Panc1 (cell line): Measurements from ENCODE around the gene ZNF454. TPM values are rescaled to one million over a fixed set of nuclear protein-coding genes. Genes with fewer than 3 reads are reported as not detected.

Experiments used
- ATAC-seq: fragments of 200-7000 bp; cut with Tn5 transposase; 2 replicates; pipeline ENCODE4 v1.9.1; 2020; ENCODE audit warnings: mild to moderate bottlenecking, moderate library complexity
- BruUV-seq: library from RNA; stranded (reverse); fragments of 400-500 nt; replicated peaks from 2 replicates; lab custom pipeline; 2021; lab: Mats Ljungman, UMichigan
- CTCF ChIA-PET: fragments of 300-600 bp; sonication (Branson Sonifier 250); formaldehyde crosslinking; loops from one replicate; lab custom pipeline; 2022; ENCODE audit warnings: antibody characterized with exemption; lab: Charles Lee
- POLR2A ChIA-PET: fragments of 300-600 bp; sonication (Branson Sonifier 250); formaldehyde crosslinking; loops from one replicate; lab custom pipeline; 2022; ENCODE audit warnings: antibody characterized with exemption; lab: Charles Lee
- DNase-seq: peaks from one replicate; pipeline ENCODE4 v3.0.0-alpha.2; 2010; ENCODE audit warnings: low read depth, low spot score
- H3K27ac ChIP-seq: 2 replicates; pipeline ENCODE4 v1.5.1; 2011; ENCODE audit warnings: mild to moderate bottlenecking, low read length, inconsistent platforms
- H3K27me3 ChIP-seq: fragments of 200-500 bp; sonication (Bioruptor generic); 2 replicates; pipeline ENCODE4 v1.6.0; 2014; ENCODE audit warnings: low read length, inconsistent platforms; ENCODE audit not compliant: control insufficient read depth, insufficient read depth
- H3K36me3 ChIP-seq: fragments of 200-500 bp; sonication (Bioruptor generic); 2 replicates; pipeline ENCODE4 v1.5.1; 2014; ENCODE audit warnings: inconsistent platforms, mild to moderate bottlenecking, low read length, moderate library complexity; ENCODE audit not compliant: control insufficient read depth, insufficient read depth
- H3K4me1 ChIP-seq: 2 replicates; pipeline ENCODE4 v1.5.1; 2011; ENCODE audit warnings: inconsistent platforms, mild to moderate bottlenecking, low read length, moderate library complexity; ENCODE audit not compliant: control insufficient read depth, insufficient read depth
- H3K4me3 ChIP-seq, 2 experiments: 2 replicates each; pipeline ENCODE4 v1.5.1; 2011 to 2012; ENCODE audit warnings: low read depth in 2 of 2, low read length in 2 of 2, mild to moderate bottlenecking in 2 of 2, inconsistent platforms in 1 of 2, moderate library complexity in 1 of 2
- H3K9me3 ChIP-seq: fragments of 200-500 bp; sonication (Bioruptor generic); 2 replicates; pipeline ENCODE4 v1.5.1; 2014; ENCODE audit warnings: low read depth, mild to moderate bottlenecking, inconsistent platforms, low read length, moderate library complexity; ENCODE audit not compliant: control insufficient read depth, insufficient read depth
- CTCF ChIP-seq: fragments of 450-650 bp; IDR thresholded peaks from 2 replicates; pipeline ENCODE4 v1.5.1; 2017; ENCODE audit warnings: mild to moderate bottlenecking
- POLR2AphosphoS5 ChIP-seq: IDR thresholded peaks from 2 replicates; pipeline ENCODE4 v1.6.1; 2012; ENCODE audit warnings: mild to moderate bottlenecking, low read depth, low read length, moderate library complexity
- REST ChIP-seq, 2 experiments: IDR thresholded peaks; 2 replicates each; pipeline ENCODE4 v1.6.1; 2011 to 2012; ENCODE audit warnings: low read depth in 2 of 2, control low read depth in 1 of 2, low read length in 1 of 2, mild to moderate bottlenecking in 1 of 2, moderate library complexity in 1 of 2; ENCODE audit not compliant: insufficient read depth in 1 of 2
- SIN3A ChIP-seq: IDR thresholded peaks from 2 replicates; pipeline ENCODE4 v1.6.1; 2012; ENCODE audit warnings: low read depth, mild to moderate bottlenecking, low read length, moderate library complexity, borderline replicate concordance; ENCODE audit not compliant: insufficient read depth
- TCF7L2 ChIP-seq: IDR thresholded peaks from 2 replicates; pipeline ENCODE4 v1.6.1; 2011; ENCODE audit warnings: mild to moderate bottlenecking, low read depth, low read length, inconsistent platforms
- in situ Hi-C: cut with HindIII; loops from 2 replicates; pipeline ENCODE4 v1.10.0; 2016; ENCODE audit warnings: low sequenced_read_pairs, low pct_unique_long_range_greater_than_20kb
- intact Hi-C: fragments of 100-400 bp; cut with micrococcal nuclease; formaldehyde crosslinking; loops from one replicate; pipeline ENCODE4 v1.10.0; 2022; ENCODE audit not compliant: unreplicated experiment
- total RNA-seq: library from RNA; stranded (reverse); gene quantifications from one replicate; pipeline ENCODE4 v1.2.1, GENCODE V29; 2021; ENCODE audit not compliant: unreplicated experiment

The ZNF454 gene
- total RNA-seq, 1 experiment from 2014 or later: 0.10 TPM

DNA sequence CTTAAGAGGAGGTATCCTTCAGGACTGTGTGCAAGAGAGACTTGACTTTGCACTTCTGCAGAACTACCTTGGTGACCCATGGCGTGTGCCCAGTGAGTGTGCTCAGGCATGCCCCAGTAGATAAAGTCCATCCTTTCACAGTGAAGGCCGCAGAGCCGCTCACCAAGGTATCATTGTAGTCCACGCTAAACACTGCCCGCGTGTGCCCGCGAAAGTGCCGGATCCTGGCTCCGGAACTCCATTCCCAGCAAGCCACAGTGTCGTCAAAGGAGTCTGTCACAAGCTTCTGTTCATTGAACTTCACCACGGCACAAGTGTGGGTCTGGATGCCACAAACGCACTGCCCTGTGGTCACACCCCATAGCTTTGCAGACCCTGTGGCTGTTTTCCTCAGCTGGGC, 57.4 kb downstream of the ZNF454 start:
- Histone ChIP-seq H3K27ac (no peak overlapping the region), H3K36me3 (no peaks in the 10 kb centered on the region), H3K4me3 (no peak overlapping the region), H3K9me3 (peaks cover 2% of the 10 kb centered on the region; the same call in 1 of the 2 replicates), H3K27me3 (no peaks in the 10 kb centered on the region), H3K4me1 (no peaks in the 10 kb centered on the region)
- BruUV-seq: no TSS peak
- in situ Hi-C loops (no loop called here), intact Hi-C loops (no loop called here)
- no peak for DNase-seq
- TF ChIP-seq REST (IDR thresholded peaks at IDR 0.05; ENCODE audit: insufficient read depth in 1 of 2, low read depth in 2 of 2, low read length in 1 of 2) (no peak), CTCF (no peak), TCF7L2 (no peak), POLR2AphosphoS5 (no peak), SIN3A (no peak)
- POLR2A ChIA-PET: no interaction called here
- no peak for ATAC-seq
- CTCF ChIA-PET: no interaction called here

GRCh38 chr5:179006564-179006963, 65.6 kb downstream of the ZNF454 start:
- no peaks in the 10 kb centered on the region for H3K4me1 ChIP-seq
- no peaks in the 10 kb centered on the region for H3K27me3 ChIP-seq
- no peak overlapping the region for H3K27ac ChIP-seq
- DNase-seq (no peak), ATAC-seq (no peak)
- POLR2A ChIA-PET: no interaction called here
- no peak for TF ChIP-seq REST (IDR thresholded peaks at IDR 0.05; ENCODE audit: insufficient read depth in 1 of 2, low read depth in 2 of 2, low read length in 1 of 2)
- TF ChIP-seq TCF7L2: no peak
- TF ChIP-seq POLR2AphosphoS5: no peak
- no peak for TF ChIP-seq CTCF
- TF ChIP-seq SIN3A: no peak
- CTCF ChIA-PET: no interaction called here
- peaks cover 25% of the 10 kb centered on the region; the same call in 1 of the 2 replicates for H3K9me3 ChIP-seq
- H3K36me3 ChIP-seq: no peaks in the 10 kb centered on the region
- in situ Hi-C loops: no loop called here
- H3K4me3 ChIP-seq: no peak overlapping the region
- intact Hi-C loops: no loop called here
- no TSS peak for BruUV-seq
